ENCODE data around the gene BAK1. TPM values are rescaled to one million over a fixed set of nuclear protein-coding genes. Genes with fewer than 3 reads are reported as not detected.

Gene BAK1
- total RNA-seq, 1 experiment from 2014 or later = 18.9 TPM

GRCh38 chr6:33620158-33620855 lies 40.2 kb upstream of the BAK1 start:
- peaks cover 9% of the 10 kb centered on the region; the same call in 1 of the 2 replicates for H4K20me1 ChIP-seq (ENCODE audit: insufficient read depth)
- H3K79me2 ChIP-seq (ENCODE audit: insufficient read depth, low read length) = peaks cover 40% of the 10 kb centered on the region
- DNase-seq (ENCODE audit: low read depth, low spot score) (no peak), ATAC-seq (0 out of 2 replicates have a peak, but pooled peaks have one; percentile 13)
- peak overlapping the region; percentile 93 for H3K27ac ChIP-seq (ENCODE audit: low read depth, low read length)
- no peaks in the 10 kb centered on the region for H3K27me3 ChIP-seq (ENCODE audit: insufficient read depth, low read length)
- H3K9me2 ChIP-seq (ENCODE audit: insufficient read depth) = no peaks in the 10 kb centered on the region
- CTCF ChIA-PET = interaction anchor here (0.6 to 0.8 kb wide), 3 partner anchors 11 to 40 kb away, joined by 3 to 5 read pairs (median 4); partner anchors contain the start of gene BAK1
- H3K36me3 ChIP-seq (ENCODE audit: control insufficient read depth in 1 of 2, insufficient read depth in 2 of 2, low read length in 2 of 2) = peaks cover 6 to 17% of the 10 kb centered on the region in 2 experiments
- peak overlapping the region; percentile 99 for H3K9ac ChIP-seq (ENCODE audit: low read length)
- intact Hi-C loops (cut with micrococcal nuclease) = loop anchor here (5.0 kb wide), 1 partner anchor 33 kb away; no protein-coding TSS in a partner anchor
- POLR2A ChIA-PET = interaction anchor here (0.6 to 0.7 kb wide), 2 partner anchors 15 to 36 kb away, joined by 3 to 8 read pairs; no protein-coding TSS in a partner anchor
- H3K4me2 ChIP-seq (ENCODE audit: low read length) = peak overlapping the region; percentile 91
- H2AFZ ChIP-seq (ENCODE audit: low read depth, low read length, poor library complexity, severe bottlenecking) = no peak overlapping the region
- no peaks in the 10 kb centered on the region for H3K9me3 ChIP-seq (ENCODE audit: control insufficient read depth in 1 of 2, insufficient read depth in 1 of 2, low read depth in 1 of 2, low read length in 2 of 2)
- H3K4me3 ChIP-seq (replicated peaks in 1 of 2; ENCODE audit: low read depth in 1 of 2, low read length in 2 of 2) = peak overlapping the region; percentile 91 to 99
- BruUV-seq (replicated peaks) = TSS peak; percentile 87
- peaks cover 24 to 37% of the 10 kb centered on the region in 2 experiments for H3K4me1 ChIP-seq (ENCODE audit: control insufficient read depth in 1 of 2, insufficient read depth in 2 of 2, low read length in 2 of 2)
- TF ChIP-seq, protein P1, sequence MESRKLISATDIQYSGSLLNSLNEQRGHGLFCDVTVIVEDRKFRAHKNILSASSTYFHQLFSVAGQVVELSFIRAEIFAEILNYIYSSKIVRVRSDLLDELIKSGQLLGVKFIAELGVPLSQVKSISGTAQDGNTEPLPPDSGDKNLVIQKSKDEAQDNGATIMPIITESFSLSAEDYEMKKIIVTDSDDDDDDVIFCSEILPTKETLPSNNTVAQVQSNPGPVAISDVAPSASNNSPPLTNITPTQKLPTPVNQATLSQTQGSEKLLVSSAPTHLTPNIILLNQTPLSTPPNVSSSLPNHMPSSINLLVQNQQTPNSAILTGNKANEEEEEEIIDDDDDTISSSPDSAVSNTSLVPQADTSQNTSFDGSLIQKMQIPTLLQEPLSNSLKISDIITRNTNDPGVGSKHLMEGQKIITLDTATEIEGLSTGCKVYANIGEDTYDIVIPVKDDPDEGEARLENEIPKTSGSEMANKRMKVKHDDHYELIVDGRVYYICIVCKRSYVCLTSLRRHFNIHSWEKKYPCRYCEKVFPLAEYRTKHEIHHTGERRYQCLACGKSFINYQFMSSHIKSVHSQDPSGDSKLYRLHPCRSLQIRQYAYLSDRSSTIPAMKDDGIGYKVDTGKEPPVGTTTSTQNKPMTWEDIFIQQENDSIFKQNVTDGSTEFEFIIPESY (IDR thresholded peaks at IDR 0.05; ENCODE audit: extremely low read depth, insufficient replicate concordance, low read length) = no peak
- TF ChIP-seq FOSL1 (IDR thresholded peaks at IDR 0.05; ENCODE audit: low read depth) = no peak
- no peak for TF ChIP-seq CEBPB (IDR thresholded peaks at IDR 0.05; ENCODE audit: low read depth)
- no peak for TF ChIP-seq EZH2 (IDR thresholded peaks at IDR 0.05)
- TF ChIP-seq ZFX (IDR thresholded peaks at IDR 0.05) = no peak
- TF ChIP-seq POLR2AphosphoS5 (IDR thresholded peaks at IDR 0.05; ENCODE audit: low read depth, low read length) = peak; percentile 32; the same call in 1 of the 2 replicates
- no peak for TF ChIP-seq ELF1 (IDR thresholded peaks at IDR 0.05; ENCODE audit: borderline replicate concordance, low read depth)
- no peak for TF ChIP-seq RAD21 (IDR thresholded peaks at IDR 0.05; ENCODE audit: low read depth)
- TF ChIP-seq, protein P2, sequence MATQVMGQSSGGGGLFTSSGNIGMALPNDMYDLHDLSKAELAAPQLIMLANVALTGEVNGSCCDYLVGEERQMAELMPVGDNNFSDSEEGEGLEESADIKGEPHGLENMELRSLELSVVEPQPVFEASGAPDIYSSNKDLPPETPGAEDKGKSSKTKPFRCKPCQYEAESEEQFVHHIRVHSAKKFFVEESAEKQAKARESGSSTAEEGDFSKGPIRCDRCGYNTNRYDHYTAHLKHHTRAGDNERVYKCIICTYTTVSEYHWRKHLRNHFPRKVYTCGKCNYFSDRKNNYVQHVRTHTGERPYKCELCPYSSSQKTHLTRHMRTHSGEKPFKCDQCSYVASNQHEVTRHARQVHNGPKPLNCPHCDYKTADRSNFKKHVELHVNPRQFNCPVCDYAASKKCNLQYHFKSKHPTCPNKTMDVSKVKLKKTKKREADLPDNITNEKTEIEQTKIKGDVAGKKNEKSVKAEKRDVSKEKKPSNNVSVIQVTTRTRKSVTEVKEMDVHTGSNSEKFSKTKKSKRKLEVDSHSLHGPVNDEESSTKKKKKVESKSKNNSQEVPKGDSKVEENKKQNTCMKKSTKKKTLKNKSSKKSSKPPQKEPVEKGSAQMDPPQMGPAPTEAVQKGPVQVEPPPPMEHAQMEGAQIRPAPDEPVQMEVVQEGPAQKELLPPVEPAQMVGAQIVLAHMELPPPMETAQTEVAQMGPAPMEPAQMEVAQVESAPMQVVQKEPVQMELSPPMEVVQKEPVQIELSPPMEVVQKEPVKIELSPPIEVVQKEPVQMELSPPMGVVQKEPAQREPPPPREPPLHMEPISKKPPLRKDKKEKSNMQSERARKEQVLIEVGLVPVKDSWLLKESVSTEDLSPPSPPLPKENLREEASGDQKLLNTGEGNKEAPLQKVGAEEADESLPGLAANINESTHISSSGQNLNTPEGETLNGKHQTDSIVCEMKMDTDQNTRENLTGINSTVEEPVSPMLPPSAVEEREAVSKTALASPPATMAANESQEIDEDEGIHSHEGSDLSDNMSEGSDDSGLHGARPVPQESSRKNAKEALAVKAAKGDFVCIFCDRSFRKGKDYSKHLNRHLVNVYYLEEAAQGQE (IDR thresholded peaks at IDR 0.05; ENCODE audit: low read depth) = no peak
- no peak for TF ChIP-seq CBX3 (IDR thresholded peaks at IDR 0.05; ENCODE audit: low read depth)
- no peak for TF ChIP-seq POLR2A (IDR thresholded peaks at IDR 0.05; ENCODE audit: borderline replicate concordance, extremely low read depth, insufficient read depth, insufficient read length)
- TF ChIP-seq CTCF (IDR thresholded peaks at IDR 0.05 in 2 of 3, conservative IDR thresholded peaks at IDR 0.05 in 1 of 3; ENCODE audit: borderline replicate concordance in 1 of 3, insufficient read depth in 1 of 3, low read depth in 2 of 3, low read length in 2 of 3) = no peak
- 0 out of 2 replicates have a peak, but pooled peaks have one; percentile 2 for TF ChIP-seq SIN3A (IDR thresholded peaks at IDR 0.05; ENCODE audit: low read depth)
- no peak for TF ChIP-seq YY1 (IDR thresholded peaks at IDR 0.05; ENCODE audit: extremely low read depth, insufficient replicate concordance, low read depth, low read length)
- RAD21 ChIA-PET (ENCODE audit: low non-redundant PET in 1 of 2, low total read pairs in 2 of 2, uncharacterized antibody in 2 of 2, unreplicated experiment in 2 of 2) = interaction anchor here in 1 of 2 experiments (1.0 kb wide), 1 partner anchor 31 kb away, joined by 3 read pairs; no protein-coding TSS in a partner anchor

Measured in HCT116 (cell line).